Measurements from ENCODE around the gene ALOX5AP.

DNA sequence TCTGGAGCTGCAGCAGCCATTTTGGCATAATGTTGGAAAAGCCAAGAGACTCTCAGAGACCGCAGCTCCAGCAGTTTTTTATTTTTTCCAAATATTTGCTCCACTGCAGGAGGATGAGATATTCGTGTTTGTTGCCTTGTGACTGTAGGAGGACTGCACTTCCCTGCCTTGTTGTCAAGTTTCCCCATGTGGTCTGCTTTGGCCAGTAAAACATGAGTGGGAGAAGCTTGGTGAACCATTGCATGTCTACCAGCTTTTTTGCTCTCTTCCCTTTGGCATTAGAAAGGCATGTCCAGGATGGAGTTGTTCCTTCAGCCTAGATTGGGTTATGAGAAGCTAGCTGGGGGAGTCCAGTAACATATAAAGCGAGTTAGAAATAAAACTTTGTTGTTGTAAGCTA is 47.7 kb upstream of the ALOX5AP start:
- TF ChIP-seq GATA2 (IDR thresholded peaks at IDR 0.05; ENCODE audit: low read depth, low read length) (no peak), GATA3 (IDR thresholded peaks at IDR 0.05; ENCODE audit: low read depth, low read length) (no peak)

Data from SH-SY5Y (cell line).